GM21528 (cell line): Measurements from ENCODE around the gene GAS6.

ENCODE experiments used
- ATAC-seq: cut with Tn5 transposase; IDR thresholded peaks from one replicate; pipeline ENCODE4 v1.9.1; 2021; ENCODE audit warnings: mild to moderate bottlenecking, moderate library complexity; ENCODE audit not compliant: unreplicated experiment, low FRiP score

The GAS6 gene

GRCh38 chr13:113813070-113813748, 50.7 kb downstream of the GAS6 start:
- ATAC-seq: no peak

DNA sequence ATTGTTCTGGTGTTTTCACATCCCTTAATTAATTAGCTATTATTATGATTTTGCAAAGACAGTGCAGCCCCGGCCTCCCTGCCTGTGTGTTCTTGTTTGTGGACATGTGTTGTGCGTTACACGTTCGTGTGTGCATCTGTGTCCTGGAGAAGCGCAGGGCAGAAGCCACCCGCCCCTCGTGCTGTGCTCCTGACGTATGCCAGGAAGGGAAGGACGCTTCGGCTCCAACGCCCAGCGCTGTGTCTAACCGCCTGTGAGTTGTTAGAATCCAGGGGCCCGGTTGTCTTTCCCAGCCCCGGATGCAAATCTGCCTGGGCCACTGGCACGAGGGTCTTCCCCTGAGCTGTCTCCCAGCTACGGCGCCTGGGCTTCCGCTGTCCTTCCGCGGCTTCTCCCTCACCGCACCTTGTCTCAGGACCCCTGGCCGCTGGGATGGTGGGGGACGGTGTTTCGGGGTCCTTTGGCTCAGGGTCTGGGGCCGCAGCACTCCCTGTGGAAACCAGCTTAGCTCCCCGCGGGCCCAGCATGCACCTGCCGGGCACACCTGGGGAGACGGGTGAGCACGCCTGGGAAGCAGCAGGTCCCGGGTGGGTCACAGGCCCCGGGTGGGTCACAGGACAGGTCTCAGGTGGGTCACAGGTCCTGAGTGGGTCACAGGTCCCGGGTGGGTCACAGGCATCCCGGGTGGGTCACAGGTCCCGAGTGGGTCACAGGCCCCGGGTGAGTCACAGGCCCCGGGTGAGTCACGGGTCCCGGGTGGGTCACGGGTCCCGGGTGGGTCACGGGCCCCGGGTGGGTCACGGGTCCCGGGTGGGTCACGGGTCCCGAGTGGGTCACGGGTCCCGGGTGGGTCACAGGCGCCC, 51.5 kb downstream of the GAS6 start:
- ATAC-seq: no peak

GRCh38 chr13:113811081-113811928, 52.6 kb downstream of the GAS6 start:
- ATAC-seq: no peak

GRCh38 chr13:113810640-113811039, 53.2 kb downstream of the GAS6 start:
- no peak for ATAC-seq

- no peak for ATAC-seq
Observed at GRCh38 chr13:113809934-113810333, 53.9 kb downstream of the GAS6 start.

DNA sequence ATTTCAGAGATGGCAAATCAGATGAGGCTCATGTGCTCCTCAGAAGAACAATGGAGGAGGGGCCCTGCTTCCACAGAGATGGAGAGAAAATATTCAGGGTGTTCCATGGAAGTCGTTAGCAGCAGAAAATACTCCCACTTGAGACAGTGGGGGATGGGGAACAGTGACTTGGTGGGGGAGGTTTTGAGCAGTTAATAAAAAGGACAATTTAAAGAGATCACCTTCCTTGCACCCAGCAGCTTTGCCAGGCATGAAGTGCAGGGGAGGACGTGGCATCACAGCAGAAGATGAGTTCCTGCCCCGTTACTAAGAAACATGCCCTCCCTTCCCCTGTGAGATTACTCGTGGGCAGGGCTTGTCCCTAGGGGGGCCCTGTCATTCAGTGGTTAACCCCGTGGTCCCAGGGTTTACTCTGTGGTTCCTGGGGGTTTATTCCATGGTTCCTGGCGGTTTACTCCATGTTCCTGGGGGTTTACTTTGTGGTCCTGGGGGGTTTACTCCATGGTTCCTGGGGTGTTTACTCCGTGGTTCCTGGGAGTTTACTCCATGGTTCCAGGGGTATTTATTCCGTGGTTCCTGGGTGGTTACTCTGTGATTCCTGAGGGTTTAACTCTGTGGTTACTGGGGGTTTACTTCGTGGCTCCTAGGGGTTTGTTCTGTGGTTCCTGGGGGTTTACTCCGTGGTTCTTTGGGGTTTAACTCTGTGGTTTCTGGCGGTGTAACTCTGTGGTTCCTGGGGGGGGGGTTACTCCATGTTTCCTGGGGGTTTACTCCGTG, 55.6 kb downstream of the GAS6 start:
- ATAC-seq: no peak

DNA sequence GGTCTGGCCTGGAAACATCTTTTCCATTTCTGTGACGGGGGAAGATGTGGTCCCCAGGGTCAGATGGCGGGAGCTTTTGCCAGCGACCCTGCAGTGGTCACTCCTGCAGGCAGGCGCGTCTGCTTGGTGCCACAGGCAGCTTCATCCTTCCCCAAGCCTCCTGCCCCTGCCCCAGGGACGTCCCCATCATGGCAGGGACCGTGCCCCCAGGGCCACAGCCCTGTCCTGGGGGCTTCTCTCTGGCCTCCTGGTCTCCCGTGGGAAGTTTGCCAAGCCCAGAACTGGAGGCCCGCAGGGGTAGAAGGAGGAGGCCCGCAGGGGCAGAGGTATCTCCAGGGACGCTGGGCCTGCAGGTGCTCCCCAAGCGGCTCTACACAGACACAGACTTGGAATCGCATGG, 57.4 kb downstream of the GAS6 start:
- no peak for ATAC-seq

- no peak for ATAC-seq
Observed at GRCh38 chr13:113806104-113806471, 57.8 kb downstream of the GAS6 start.

- ATAC-seq: no peak
Observed at GRCh38 chr13:113805431-113806103, 58.3 kb downstream of the GAS6 start.

DNA sequence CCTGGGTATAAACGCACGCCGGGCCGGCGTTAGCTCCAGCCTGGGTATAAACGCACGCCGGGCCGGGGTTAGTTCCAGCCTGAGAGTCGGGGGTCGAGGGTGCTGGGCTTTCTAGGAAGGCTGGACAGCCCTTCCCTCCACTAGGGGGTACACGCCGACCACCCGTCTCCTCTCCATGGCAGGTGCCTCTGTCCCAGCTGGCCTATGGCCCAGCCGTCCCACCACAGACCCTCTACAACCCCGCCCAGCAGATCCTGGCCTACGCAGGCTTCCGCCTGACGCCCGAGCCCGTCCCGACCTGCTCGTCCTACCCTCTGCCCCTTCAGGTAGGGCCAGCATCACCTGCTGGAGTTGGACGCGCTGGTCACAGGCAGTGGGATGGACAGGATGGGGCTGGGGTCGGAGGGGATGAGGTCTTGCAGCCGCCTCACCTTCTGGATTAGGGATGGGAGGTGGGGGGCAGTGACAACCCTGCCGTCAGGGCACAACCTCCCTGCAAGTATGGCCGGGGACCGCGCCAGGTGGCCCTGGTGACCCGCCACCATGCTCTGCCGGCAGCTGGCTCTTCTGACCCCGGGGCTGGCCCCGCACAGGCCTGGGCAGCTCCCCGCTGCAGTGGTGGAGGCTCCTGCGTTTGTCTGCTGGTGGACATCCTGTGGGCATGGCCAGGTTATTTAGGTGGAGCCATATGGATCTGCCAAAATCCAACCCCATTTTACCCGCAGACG, 59.0 kb downstream of the GAS6 start:
- no peak for ATAC-seq

DNA sequence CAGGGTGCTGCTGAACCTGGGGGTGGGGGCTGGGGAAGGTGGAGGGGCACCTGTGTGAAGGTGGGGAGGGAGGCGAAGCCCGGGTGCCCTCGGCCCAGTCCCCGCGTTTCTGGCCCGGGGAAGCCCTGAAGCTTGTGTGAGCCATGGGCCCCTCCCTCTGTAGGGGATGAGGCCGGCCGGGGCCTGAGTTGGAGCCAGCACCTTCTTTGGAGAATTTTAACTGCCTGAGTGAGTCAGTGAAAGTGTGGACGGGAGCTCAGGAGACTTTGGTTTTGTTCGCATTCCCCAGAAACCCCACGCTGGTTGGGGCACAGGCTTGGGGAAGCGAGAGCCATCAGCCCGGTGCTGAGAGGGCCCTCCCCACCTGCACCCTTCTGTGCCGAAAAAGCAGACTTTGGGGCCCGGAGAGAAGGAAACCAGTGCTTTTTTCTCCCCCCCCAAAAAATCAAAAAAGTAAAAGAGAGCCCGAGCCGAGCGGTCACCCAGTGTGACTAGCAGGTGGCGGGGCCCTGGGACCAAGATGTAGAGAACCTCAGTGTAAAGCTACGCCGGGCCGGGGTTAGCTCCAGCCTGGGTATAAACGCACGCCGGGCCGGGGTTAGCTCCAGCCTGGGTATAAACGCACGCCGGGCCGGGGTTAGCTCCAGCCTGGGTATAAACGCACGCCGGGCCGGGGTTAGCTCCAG, 59.7 kb downstream of the GAS6 start:
- ATAC-seq: no peak

DNA sequence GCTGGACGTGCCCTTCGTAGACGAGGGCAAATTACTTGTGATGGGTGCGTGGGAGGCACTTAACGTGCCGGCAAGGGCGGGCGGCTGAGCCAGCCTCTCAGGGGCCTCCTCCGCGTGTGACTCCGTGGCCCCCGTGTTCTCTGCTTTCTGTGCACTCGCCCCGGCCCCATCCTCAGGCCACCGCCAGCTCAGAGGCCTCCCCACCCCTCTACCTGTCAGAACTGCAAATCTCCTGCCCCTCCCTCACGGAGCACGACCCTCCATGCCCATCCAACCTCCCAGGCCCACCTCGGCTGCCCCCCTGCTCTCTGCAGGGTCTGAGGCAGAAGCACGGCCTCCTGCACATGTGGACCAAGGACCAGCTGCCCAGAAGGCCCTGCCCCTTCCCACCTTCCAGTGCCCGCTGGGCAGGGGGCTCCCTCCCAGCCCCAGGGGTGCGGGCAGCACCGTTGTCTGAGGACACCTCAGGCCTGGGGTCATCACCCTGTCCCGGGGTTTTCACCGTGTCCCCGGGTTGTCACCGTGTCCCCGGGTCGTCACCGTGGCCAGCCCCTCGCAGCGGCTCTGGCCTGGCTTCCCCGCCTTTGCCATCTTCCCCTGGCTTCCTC, 60.4 kb downstream of the GAS6 start:
- no peak for ATAC-seq

GRCh38 chr13:113802761-113803160, 61.1 kb downstream of the GAS6 start:
- no peak for ATAC-seq

GRCh38 chr13:113802090-113802531, 61.8 kb downstream of the GAS6 start:
- no peak for ATAC-seq

- ATAC-seq: no peak
Observed at GRCh38 chr13:113801289-113801961, 62.5 kb downstream of the GAS6 start.

DNA sequence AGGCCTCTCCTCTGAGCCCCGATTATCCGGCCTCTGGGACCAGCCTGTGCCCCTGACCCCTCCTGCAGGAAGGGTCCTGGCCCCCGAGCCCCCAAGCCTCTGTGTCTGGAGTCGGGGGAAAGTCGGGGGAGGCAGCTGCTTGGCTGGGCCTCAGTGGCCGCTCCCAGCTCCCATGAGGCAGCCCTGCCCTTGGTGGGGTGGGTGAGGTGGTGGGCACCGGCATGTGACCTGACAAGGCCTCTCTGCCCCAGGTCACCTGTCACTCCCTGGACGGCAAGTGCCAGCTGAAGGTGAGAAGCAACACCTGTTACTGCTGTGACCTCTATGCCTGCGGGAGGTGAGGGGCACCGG, 63.3 kb downstream of the GAS6 start:
- ATAC-seq: no peak

DNA sequence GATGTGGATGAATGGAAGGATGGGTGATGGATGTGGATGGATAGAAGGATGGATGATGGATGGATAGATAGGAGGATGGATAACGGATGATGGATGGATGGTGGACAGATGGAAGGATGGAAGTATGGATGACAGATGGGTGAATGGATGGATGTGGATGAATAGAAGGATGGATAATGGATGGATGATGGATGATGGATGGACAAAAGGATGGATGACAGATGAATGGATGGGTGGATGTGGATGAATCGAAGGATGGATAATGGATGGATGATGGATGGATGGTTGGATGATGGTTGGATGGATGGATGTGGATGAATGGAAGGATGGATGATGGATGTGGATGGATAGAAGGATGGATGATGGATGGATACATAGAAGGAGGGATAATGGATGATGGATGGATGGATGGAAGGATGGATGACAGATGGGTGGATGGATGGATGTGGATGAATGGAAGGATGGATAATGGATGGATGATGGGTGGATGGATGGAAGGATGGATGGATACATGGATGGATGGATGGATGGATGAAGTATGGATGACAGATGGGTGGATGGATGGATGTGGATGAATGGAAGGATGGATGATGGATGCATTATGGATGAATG, 65.6 kb downstream of the GAS6 start:
- ATAC-seq: no peak
